ENCODE results near the gene CHRND. TPM values are rescaled to one million over a fixed set of nuclear protein-coding genes. Genes with fewer than 3 reads are reported as not detected.
A peak's percentile ranks its signal among the peaks of the same experiment; 100 is the strongest.

Gene CHRND
- total RNA-seq, 1 donor from 2014 or later: not detected

GRCh38 chr2:232521098-232521497 is 4.9 kb upstream of the CHRND start:
- H3K27me3 ChIP-seq (ENCODE audit: control insufficient read depth, insufficient read depth, low read length): peaks cover 19% of the 10 kb centered on the region
- no peak overlapping the region for H3K4me3 ChIP-seq (ENCODE audit: low read depth, low read length)
- FAIRE-seq (no peak), DNase-seq (ENCODE audit: low read depth) (no peak)
- no peaks in the 10 kb centered on the region for H3K36me3 ChIP-seq (ENCODE audit: control insufficient read depth, insufficient read depth, low read length)
- TF ChIP-seq CTCF (IDR thresholded peaks at IDR 0.05; ENCODE audit: insufficient read depth, low read length, severe bottlenecking): no peak

GRCh38 chr2:232521959-232522622 is 3.9 kb upstream of the CHRND start:
- no peaks in the 10 kb centered on the region for H3K36me3 ChIP-seq (ENCODE audit: control insufficient read depth, insufficient read depth, low read length)
- peak; percentile 72 for TF ChIP-seq CTCF (IDR thresholded peaks at IDR 0.05; ENCODE audit: insufficient read depth, low read length, severe bottlenecking)
- DNase-seq (ENCODE audit: low read depth): no peak
- H3K27me3 ChIP-seq (ENCODE audit: control insufficient read depth, insufficient read depth, low read length): peaks cover 23% of the 10 kb centered on the region
- no peak for FAIRE-seq
- no peak overlapping the region for H3K4me3 ChIP-seq (ENCODE audit: low read depth, low read length)

- DNase-seq (ENCODE audit: low read depth): no peak
- FAIRE-seq: no peak
- no peak for TF ChIP-seq CTCF (IDR thresholded peaks at IDR 0.05; ENCODE audit: insufficient read depth, low read length, severe bottlenecking)
- Histone ChIP-seq H3K27me3 (ENCODE audit: control insufficient read depth, insufficient read depth, low read length) (peaks cover 23% of the 10 kb centered on the region), H3K4me3 (ENCODE audit: low read depth, low read length) (no peak overlapping the region), H3K36me3 (ENCODE audit: control insufficient read depth, insufficient read depth, low read length) (no peaks in the 10 kb centered on the region)
Observed at GRCh38 chr2:232522623-232523401, 3.1 kb upstream of the CHRND start.

- peaks cover 28% of the 10 kb centered on the region for H3K27me3 ChIP-seq (ENCODE audit: control insufficient read depth, insufficient read depth, low read length)
- no peak for TF ChIP-seq CTCF (IDR thresholded peaks at IDR 0.05; ENCODE audit: insufficient read depth, low read length, severe bottlenecking)
- H3K4me3 ChIP-seq (ENCODE audit: low read depth, low read length): no peak overlapping the region
- H3K36me3 ChIP-seq (ENCODE audit: control insufficient read depth, insufficient read depth, low read length): no peaks in the 10 kb centered on the region
- FAIRE-seq (no peak), DNase-seq (ENCODE audit: low read depth) (no peak)
Observed at GRCh38 chr2:232523402-232523681, 2.6 kb upstream of the CHRND start.

GRCh38 chr2:232523682-232524597 is 2.0 kb upstream of the CHRND start:
- TF ChIP-seq CTCF (IDR thresholded peaks at IDR 0.05; ENCODE audit: insufficient read depth, low read length, severe bottlenecking): peak; percentile 30
- DNase-seq (ENCODE audit: low read depth) (peak; percentile 22), FAIRE-seq (no peak)
- Histone ChIP-seq H3K4me3 (ENCODE audit: low read depth, low read length) (peak overlapping the region; percentile 6), H3K36me3 (ENCODE audit: control insufficient read depth, insufficient read depth, low read length) (no peaks in the 10 kb centered on the region), H3K27me3 (ENCODE audit: control insufficient read depth, insufficient read depth, low read length) (peaks cover 32% of the 10 kb centered on the region)

Measured in bronchial epithelial cell (primary cell).